NCI-H524 (cell line): ENCODE data around the gene ZNF605.
A peak's percentile ranks its signal among the peaks of the same experiment; 100 is the strongest.
"Not testable (repeated sequence)": the region's sequence is repeated elsewhere in the genome, so short reads cannot be mapped to it uniquely, and the experiment has no call there.

ENCODE experiments used
- DNase-seq, 2 experiments: peaks; one replicate each; lab custom pipeline; 2025; lab: John Stamatoyannopoulos, UW

Gene ZNF605

GRCh38 chr12:132904718-132905328, 51.3 kb downstream of the ZNF605 start:
- no peak for DNase-seq

GRCh38 chr12:132899033-132899432, 57.1 kb downstream of the ZNF605 start:
- DNase-seq = no peak

GRCh38 chr12:132888852-132889251, 67.3 kb downstream of the ZNF605 start:
- no peak for DNase-seq

GRCh38 chr12:132887513-132888351, 68.4 kb downstream of the ZNF605 start, which contains the start of gene CHFR:
CHFR (minus strand) TSS chr12:132887605; CDS start chr12:132887328, 277 bp downstream.
- DNase-seq = peak; percentile 93 to 96

- DNase-seq = peak; percentile 34 to 37
Measured at GRCh38 chr12:132886529-132887477, 69.3 kb downstream of the ZNF605 start.

GRCh38 chr12:132881818-132882217, 74.3 kb downstream of the ZNF605 start:
- no peak for DNase-seq

GRCh38 chr12:132874620-132875019, 81.5 kb downstream of the ZNF605 start:
- not testable (repeated sequence) for DNase-seq

- no peak for DNase-seq
Measured at GRCh38 chr12:132874175-132874574, 81.9 kb downstream of the ZNF605 start.

GRCh38 chr12:132873724-132874123, 82.4 kb downstream of the ZNF605 start:
- no peak for DNase-seq

- no peak for DNase-seq
Measured at GRCh38 chr12:132872975-132873421, 83.1 kb downstream of the ZNF605 start.

GRCh38 chr12:132872073-132872855, 83.8 kb downstream of the ZNF605 start:
- DNase-seq = no peak

- DNase-seq = no peak
Measured at GRCh38 chr12:132869551-132869950, 86.6 kb downstream of the ZNF605 start.
